HG03439 (cell line): ENCODE measurements around the gene SSTR5.

Experiments used
- ATAC-seq: cut with Tn5 transposase; IDR thresholded peaks from one replicate; pipeline ENCODE4 v1.9.1; 2021; ENCODE audit warnings: mild to moderate bottlenecking, moderate library complexity; ENCODE audit not compliant: unreplicated experiment

SSTR5 gene

DNA sequence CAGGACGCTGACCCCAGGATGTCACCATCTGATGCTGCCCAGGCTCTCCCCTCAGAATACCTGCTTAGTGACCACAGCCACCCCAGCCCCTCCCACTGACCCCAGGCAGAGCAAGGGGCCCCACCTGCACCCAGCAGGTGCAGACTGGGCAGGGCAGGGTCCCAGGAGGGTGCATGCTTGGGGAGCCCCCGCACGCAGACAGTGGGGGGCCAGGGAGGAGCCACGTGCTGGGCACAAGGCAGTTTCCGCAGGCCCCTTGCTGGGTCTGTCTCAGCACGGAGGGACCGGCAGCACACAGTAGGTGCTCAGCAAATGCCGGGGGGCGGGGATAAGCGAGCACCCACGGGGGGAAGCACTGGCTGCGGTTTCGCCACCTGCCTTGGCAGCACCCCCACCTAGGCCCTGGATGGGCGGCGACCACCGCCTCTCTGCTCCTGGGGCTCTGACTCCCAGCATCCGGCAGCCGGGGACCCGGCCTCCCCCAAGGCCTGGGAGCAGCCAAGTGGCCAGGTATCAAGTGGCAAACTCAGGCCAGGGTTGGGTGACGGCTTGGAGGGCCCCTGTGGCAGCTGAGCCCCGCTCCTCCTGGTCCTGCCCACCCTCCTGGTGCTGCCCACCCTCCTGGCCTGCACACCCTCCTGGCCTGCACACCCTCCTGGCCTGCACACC is 18.7 kb upstream of the SSTR5 start:
- ATAC-seq, result no peak

DNA sequence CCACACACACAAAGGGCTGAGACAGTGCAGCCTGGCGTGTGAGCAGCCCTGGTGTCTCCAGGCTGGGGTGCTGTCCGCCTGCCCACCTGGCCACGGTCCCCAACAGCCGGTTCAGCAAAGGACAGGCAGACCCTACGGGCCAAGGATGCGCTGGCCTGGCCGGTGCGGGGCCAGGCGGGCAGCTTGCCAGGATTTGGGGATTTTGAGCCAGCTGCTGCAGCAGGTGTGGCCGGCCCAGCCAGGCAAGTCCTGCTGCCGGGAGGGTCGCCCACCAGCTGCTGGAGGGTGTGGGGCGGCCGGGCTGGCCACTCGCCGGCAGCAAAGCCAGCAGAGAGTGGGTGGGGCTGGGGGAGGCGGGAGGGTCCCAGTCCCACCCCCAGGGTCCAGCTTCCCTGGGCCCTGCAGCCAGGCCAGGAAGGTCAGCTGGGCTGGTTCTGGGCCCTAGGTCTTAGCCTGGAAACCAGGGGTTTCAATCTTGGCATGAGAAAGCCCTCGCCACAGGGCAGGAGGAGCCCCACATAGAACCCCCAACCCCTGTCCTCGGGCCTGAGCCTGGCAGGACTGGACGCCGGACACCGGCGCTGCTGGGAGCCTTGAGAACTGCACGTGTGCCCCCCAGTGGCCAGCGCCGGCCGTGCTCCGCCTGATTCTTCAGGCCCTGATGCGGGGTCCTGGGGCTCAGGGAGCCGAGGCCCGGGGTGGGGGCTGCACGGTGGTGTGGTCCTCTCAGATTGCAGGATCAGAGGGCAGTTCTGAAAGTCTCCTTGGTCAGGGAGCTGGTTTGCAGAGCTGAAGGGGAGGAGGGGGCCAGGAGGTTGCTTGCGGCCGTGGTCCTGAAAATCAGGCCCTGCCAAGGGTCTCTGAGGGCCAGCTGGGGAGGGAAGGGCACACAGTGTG is 17.6 kb upstream of the SSTR5 start:
- no peak for ATAC-seq

DNA sequence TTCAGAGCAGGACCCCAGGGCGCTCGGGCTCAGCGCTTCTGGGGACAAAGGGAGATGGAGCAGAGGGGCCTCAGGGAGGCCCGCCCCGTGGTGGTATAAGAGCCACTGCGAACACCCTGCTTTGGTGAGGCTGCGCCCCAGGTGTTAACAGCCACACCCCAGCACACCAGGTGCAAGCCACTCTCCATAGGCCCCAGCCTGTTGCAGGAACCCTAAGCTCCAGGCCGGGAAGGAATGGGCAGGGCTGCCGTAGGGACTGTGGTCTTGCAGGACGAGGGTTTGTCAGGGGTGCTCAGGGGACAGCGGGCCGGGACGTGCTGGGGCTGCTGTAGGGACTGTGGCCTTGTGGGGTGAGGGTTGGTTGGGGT is 17.0 kb upstream of the SSTR5 start:
- no peak for ATAC-seq

DNA sequence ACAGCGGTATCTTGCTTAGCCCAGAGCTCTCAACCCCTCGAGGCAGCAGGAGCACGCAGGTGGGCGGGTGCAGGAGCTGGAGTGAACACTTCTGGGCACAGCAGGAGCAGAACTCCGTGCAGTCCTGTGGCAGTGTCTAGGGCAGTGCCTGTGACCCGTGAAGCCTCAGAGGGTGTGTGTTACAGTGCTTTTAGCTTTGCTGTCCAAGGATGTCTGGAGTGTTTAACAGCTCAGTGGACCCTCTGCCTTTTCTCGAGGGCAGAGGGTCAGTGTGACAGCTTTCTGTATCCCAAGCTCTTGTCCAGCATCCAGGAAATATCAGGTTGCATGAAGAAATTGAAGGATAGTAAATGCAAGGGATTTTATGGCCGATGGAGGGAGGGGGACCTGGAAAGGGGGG is 16.4 kb upstream of the SSTR5 start:
- ATAC-seq, result no peak

DNA sequence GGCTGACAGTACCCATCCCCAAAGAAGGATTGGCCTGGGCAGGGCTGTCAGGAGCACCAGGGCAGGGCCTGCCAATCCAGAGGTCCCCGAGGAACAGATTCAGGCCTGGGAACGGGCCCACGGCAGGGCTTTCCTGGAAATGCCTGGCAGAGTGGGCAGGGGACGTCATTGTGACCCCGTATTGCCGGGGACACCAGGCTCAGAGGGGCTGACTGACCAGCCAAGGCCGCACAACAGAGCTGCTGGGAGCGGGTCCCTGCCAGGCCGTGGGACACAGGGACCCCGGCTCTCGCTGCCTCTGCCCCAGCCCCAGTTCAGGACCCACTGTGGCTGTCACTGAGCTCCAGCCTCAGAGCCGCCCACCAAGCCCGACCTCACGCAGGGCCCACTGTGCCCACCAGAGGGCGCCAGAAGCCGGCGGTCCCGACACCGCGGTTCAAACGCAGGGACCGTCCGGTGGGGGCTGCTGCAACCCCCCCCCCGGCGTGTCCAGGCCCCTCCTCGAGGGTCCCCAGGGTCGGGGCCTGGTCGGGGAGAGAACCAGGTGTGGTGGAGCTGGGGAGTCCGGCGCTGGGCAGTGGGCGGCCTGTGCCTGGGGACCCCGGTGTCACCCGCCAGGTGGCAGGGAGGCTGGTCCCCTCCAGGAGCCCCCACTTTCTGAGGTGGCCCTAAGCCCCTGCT is 15.2 kb upstream of the SSTR5 start:
- ATAC-seq, result no peak

DNA sequence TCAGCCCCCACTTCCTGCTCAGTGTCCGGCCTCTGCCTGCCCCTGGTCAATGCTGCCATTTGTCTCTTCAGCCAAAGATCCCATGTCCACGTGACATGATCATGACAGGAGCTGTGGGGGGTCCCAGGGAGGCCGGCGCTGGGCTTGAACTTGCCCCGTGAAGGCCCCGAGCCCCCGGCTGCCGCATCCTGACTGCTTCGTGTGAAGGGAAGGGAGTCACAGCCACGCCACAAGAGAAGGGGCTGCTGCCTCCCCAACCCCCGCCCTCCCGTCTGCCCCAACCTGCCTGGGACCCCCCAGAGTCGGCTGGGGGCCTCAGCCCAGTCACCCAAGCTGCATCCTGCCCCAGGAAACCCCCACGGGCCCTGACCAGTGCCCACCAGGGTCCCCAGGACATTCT is 14.3 kb upstream of the SSTR5 start:
- no peak for ATAC-seq

DNA sequence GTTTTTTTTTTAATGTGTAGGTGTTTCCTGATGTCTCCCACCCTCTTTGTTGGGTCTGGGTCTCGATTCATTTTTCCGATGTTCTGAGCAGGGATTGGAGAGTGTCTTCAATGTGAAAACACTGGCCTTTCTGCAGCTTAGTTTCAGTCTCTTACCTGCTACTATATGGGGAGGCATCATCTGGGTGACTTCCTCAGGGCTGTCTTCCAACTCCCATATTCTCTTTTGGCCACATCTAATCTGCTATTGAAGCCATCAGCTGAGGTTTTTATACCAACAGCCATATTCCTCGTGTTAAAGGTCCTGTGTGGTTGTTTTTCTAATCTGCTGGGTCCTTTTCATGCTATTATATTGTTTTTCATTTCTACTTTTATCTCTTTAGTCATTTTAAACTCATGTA is 13.2 kb upstream of the SSTR5 start:
- no peak for ATAC-seq

DNA sequence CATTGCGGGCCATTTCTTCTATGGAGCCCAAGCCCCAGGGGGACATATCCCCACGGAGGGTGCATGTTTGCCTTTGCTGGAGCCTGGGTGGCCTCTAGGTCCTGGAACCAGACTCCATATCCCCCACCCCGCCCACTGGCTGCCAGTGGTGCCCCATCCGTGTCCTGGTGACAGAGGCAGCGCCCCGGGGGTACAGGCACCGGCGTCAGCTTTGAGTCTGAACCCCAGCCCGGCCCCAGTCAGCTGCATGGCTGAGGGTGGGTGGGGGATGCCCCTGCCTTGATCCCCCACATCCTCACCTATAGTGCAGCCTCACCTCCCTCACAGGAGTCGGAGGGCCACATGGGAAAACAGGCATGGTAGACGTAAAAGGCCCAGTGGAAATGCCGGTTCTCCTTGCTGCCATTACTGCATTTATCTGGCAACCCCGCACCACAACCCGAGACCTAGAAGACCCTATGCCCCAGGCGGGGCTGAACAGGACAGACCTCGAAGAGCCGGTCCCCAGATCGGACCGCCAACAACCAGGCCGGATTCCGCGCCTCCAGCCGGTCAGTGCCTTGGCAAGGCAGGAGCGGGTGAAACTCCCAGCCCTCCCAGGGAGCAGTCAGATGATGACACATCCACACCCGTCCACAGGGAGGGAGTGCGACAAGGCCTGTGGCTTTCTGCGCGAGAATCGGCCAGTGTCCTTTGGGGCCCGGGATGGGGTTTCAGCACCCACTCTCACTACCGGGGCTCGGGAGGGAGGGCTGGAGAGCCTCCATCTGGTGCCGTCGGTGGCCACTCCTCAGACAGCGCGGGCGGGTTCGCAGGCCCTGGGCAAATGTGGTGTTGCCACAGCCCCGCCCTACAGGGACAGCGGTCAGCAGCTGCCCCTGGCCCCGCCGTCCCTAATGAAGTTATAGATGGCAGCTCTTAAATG is 11.9 kb upstream of the SSTR5 start:
- no peak for ATAC-seq

DNA sequence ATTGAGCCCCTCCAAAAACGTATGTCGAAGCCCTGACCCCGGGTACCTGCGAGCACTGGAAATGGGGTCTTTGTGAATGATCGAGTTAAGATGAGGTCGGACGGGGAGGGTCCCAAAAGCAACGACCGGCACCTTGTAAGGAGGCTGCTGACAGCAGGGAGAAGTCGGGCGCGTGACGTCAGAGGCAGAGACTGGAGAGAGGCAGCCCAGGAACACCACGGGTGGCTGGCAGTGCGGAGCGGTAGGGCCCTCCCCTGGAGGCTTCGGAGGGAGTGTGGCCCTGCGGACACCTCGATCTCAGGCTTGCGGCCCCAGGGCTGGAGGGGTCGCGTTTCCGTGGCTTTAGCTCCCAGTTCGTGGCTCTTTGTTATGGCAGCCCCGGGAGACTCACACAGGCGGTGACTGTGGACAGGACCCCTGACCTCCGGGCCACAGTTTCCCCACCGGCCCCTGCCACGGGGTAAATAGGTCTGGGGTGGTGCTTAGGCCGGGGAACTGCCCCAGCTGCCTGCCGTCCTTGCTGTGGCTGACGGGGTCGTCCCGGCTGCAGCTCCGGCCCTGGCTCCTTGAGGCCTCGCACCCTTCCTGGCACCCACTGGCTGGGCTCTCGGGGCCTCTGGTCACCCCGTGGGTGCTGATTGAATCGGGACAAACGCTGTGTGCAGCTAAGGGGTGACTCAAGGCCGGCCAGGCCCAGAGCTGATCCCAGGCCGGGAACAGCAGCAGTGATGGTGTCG is 10.6 kb upstream of the SSTR5 start:
- no peak for ATAC-seq

DNA sequence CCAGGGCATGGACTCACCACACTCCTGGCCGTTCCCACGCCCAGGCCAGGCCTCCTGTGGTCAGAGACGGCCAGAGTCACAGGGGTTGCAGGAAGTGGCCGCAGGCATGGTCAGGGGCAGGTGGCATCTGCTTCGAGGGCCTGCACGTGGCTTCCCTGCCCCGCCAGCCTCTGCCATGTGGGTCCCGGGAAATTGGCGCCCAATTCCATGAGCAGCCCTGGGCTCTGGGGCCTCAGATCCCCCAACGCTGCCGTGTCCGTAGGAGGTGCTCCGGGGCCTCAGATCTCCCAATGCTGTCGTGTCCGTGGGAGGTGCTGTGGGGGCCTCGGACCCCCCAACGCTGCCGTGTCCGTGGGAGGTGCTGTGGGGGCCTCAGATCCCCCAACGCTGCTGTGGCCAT is 9.7 kb upstream of the SSTR5 start:
- ATAC-seq, result no peak

DNA sequence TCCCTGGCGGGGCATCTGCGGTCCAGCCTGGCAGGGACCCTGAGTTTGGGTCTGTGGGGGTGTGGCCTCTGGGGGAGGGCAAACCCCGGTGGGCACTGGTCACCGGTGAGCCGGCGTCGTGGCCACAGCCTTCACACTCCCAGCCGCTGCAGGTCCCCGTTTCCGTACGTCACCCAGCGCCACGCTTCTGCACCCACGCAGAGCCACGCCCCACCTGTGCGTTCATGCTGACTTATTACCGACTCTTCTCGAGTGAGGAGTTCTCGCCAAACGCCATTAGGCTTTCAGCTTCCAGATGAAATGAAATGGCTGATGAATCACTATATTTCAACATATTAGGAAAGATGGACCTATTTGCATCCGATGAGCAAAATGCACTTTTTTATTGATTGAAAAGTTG is 8.8 kb upstream of the SSTR5 start:
- ATAC-seq, result no peak

DNA sequence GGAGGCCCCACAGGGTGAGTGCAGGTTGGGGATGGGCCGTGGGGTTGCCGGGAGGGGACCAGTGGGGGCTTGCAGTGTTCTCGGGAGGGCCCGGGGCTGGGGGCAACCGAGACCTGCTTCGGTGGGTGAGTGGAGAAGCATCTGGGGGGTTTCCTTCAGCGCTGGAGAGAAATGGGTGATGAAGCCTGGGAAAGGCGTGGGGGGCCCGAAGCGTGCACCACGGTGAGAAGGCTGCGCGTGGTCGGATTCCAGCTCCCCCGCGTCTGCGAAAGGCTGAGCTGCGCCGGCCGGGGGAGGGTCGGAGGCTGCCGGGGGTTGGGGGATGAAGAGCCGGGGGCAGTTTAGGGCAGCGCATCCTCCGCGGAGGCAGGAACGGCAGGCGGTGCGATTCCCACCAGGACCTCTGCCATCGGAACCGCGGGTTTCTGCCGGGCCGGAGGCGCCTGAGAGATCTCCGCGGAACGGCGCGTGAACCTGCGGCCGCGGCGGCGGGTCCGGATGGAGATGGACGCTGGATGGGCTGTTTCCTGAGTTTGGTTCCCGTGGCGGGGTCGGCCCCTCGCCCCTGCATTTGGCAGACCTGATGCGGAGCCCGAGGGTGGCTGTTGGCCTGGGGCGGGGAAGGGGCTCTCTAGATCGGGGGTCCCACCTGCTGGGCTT is 6.9 kb upstream of the SSTR5 start:
- ATAC-seq, result no peak

DNA sequence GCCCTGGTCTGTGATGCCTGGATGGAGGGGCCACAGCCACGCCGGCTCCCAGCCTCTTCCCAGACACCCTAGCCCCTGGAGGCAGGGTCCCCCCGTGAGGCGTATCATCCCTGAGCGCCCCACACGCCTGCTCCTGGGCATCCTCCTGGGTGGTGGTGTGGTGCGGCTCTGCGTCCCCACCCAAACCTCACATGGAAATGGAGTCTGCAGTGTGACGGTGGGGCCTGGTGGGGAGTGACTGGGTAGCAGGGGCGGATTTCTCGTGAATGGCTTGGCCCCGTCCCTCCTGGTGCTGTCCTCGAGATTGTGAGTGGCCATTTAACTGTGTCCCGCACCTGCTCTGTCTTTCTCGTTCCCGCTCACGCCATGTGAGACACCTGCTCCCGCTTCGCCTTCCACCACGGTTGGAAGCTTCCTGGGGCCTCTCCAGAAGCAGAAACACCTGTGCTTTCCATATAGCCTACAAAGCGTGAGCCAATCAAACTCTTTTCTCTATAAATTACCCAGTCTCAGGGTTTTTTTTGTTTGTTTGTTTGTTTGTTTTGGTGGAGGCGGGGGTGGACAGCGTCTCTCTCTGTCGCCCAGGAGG is 5.9 kb upstream of the SSTR5 start:
- ATAC-seq, result no peak

DNA sequence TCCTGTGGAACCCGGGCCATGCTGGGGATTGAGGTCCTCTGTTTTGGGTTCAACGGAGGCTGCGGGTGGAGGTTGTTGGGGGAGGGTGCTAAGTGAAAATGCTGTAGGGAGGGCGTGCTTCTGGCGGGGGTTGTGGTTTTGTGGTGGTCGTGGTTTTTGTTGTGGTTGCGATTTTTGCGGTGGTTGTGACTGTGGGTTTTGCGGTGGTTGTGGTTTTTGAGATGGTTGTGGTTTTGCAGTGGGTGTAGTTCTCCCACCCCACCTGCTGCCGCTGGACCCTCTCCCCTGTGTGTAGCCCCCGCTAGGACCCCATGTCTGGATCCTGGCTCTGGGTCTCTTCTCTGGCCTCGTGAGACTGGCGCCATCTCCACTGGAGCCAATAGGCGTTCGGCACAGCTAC is 4.9 kb upstream of the SSTR5 start:
- ATAC-seq, result no peak

DNA sequence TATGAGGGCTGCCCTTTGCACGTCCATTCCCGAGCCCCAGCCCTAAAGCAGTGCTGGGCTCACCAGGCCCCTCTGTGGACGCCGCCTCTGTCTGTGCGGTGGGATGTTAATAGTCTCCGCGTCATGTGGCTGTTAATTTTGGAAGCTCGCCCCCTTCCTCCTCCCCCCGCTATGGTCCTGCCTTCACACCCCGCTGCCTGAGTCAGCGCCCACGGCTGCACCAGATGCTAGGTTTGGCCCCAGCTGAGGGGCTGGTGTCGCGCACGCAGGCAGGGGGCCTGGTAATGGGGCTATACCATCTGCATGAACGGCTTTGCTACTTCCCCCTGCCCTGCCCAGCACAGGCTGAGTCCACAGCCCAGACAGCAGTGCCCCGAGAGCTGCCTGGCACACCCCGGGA is 4.1 kb upstream of the SSTR5 start:
- ATAC-seq, result no peak

DNA sequence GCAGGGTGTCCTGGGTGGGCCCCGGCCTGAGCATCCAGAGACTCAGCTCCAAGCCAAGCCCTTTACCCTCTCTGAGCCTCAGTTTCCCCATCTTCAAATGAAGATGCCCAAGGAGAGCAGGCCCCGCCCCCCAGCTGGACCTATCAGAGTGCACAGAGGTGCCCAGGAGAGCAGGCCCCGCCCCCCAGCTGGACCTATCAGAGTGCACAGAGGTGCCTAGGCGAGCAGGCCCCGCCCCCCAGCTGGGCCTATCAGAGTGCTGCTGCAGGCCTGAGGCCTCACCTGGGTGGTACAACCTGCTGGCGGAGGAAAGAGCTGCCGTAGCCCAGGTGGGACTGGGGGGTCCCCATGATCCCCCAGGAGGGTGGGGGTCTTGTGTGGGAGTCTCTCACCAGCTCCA is 3.4 kb upstream of the SSTR5 start:
- ATAC-seq, result no peak

DNA sequence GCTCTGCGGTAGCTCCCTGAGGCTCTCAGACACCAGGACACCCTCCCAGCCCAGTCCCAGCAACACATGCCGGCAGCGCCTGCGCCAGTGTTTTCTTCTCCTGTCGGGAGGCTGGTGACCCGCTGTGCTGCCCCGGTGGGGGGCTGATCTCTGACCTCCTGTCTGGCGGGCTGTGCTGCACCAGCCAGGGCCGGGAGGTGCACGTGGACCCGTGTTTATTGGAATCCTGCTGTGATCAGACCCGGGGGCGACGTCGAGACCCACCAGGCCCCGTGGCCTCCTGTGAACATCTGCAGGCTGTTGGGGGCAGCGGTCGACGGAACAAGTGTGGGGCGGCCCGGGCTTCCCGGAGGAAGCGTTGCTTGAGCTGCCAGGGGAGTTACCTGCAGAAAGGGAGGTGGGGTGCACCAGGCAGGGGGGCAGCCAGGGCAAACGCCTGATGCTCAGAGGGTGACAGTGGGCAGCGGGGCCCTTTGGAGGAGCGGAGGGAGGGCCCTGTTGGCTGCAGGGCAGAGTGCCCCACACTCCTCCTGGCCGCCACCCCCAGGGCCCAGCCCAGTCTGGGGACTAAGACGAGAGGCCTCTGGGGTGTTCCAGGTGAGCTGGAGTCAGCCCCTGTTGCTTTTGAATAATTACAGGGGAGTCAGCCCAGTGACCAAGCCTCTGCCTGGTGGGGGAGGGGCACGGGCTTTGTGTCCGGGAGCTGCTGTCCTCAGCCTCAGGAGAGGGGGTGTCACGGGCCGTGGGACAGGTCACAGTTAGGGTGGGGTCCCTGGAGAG is 2.3 kb upstream of the SSTR5 start:
- ATAC-seq, result no peak

DNA sequence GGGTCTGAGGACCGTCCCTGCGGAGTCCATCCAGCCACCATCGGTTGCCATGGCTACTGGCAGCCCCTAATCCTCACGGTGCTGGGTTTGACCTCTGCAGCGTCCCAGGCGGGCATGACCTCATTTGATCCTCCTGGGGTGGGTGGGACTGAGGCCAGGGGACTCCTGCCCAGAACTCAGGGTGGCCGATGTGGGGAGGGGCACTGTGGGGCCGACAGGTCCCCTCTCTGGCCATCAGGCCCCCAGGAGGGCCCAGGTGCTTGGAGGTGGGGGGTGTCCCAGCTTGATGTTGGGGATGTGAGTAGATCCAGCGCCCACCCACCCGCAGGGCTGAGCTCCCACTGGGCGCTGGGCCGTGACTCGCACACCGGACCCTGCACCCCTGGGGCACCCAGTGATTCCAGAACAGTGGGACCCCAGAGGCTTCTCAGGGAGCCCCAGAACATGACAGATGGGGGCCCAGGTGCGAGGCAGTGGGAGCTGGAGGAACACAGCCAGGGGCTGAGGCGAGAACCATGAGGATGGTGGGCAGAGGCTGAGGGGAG is 1.6 kb upstream of the SSTR5 start:
- no peak for ATAC-seq
